NCI-H146 treated with DMSO at 0.1 percent for 48 hours (cell line): ENCODE results near the gene NCAPH2.

Source experiments
- DNase-seq: peaks from one replicate; lab custom pipeline; 2025; ENCODE audit not compliant: unreplicated experiment; lab: John Stamatoyannopoulos, UW

Gene NCAPH2

DNA sequence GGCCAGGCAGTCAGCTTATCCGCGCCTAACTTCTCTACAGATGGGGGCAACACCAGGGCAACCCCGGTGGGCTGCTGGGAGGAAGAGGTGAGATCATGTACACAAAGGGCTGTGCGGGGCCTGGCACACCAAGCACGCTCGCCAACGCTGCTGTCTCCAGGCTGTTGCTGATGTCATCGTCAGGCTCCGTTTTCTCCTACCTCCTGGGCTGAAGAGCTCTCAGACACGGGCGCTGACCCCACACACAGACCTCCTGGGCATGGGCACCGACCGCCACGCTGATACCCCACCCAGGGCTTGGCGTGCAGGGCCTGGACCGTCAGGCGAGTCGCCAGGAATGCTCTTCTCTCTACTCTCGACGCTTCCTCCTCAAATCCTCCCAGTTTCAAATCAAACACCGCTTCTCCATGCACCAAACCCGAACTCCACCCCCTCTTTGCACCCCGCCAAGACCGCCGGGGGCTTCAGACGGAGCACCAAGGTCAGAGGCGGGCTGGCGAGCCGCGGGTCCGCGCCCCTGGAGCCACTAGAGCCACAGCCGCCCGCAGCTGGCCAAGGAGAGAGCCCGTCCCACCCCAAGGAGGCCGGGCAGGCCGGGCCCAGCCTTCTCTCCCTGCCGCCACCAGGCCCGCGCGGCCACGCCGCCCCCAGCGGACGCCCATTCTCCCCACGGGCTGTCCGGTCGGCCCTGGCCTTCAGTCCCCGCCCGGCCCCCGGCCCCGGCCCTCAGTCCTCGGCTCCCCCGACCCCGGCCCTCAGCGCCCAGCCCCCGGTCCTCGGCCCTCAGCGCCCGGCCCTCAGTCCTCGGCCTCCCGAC, 34.0 kb upstream of the NCAPH2 start:
- no peak for DNase-seq

DNA sequence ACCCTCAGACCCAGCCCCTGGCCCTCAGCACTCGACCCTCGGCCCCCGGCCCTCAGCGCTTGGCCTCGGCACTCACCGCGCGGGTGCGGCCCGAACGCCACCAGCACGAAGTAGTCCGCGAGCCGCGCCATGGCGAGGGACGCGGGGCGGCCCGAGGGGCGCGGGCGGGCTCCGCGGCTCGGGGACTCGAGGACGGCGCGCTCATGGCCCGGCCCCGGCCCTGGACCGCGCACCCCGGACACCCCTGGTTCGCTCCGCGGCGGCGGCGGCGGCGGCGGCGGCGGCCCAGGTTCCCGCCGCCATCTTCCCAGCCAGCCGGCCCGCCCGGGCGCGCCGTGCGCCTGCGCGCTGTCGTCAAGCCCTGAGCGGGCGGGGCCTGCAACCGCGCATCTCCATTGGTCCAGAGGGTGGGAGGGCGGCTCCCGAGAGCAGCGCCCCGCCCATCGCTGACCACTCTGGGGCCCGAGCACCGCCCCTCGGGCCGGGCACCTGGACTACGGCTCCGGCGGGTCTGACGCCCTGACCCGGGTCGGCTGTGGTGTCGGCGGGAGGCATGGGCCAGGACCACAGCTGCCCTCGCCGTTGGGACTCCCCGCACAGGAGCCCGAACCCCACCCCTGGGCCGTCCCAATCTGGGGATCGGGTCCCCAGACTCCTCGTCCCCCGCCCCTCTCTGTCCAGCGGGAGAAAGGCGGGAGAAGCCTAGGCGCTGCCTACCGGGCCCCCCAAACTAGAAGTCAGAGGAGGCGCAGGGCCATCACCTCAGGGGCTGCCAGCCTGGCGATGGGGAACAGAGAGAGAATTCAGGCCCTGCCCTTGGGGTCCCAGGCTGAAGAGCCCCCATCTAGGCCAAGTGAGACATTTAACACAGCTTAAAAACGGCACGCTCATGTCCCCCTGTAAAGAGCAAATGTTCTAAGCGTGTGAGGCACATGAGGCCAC, 33.0 kb upstream of the NCAPH2 start, which contains the start of gene SBF1:
TSS of gene SBF1 (minus strand) at position 326 of the 942 bp plus-strand sequence. CDS start at position 131, 195 bp downstream.
- DNase-seq, result peak; percentile 57

DNA sequence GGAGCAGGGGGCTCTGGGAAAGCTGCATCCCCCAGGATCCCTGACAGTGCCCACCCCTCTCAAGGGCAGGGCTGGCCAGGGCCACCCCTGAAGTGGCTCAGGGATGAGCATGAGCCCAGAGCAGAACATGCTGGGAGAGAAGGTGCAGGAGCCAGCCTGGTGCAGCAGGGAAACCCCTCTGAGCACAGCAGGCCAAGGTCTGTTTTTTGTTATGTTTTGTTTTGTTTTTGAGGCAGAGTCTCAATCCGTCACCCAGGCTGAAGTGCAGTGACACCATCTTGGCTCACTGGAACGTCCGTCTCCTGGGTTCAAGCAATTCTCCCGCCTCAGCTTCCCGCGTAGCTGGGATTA, 32.4 kb upstream of the NCAPH2 start:
- DNase-seq, result no peak

DNA sequence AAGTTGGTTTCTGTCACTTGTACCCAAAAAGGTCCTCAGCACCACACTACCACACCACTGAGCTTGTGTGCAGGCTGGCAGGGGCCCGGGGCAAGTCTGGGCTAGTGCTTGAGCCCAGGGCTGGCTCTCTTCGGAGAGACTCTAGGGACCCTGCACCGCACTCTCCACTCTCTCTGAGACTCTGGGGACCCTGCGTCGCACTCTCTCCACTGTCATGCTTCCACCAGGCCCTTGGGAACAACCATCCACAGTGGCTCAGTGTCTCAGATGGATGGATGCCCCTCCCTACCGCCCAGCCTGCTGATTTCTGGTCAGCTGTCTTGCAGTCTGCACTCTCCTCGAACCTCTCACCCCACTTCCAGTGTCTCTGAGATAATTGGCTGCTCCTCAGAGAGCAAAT, 31.2 kb upstream of the NCAPH2 start:
- no peak for DNase-seq

DNA sequence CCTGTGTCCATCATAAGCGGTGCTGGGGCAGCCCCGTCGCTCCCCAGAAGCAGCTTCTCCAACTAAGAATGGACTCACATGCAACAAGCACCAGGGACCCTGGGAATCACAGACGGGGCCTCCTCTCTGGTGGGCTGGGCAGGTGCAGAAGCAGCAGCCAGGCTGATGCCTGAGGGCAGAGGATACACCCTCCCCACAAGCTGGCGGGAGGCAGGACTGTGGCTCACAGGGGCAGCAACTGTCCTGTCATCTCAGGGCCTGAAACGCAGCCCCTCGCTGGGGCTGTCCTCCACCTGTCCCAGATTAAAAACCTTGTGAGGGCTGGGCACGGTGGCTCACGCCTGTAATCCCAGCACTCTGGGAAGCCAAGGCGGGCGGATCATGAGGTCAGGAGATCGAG, 30.1 kb upstream of the NCAPH2 start:
- no peak for DNase-seq

DNA sequence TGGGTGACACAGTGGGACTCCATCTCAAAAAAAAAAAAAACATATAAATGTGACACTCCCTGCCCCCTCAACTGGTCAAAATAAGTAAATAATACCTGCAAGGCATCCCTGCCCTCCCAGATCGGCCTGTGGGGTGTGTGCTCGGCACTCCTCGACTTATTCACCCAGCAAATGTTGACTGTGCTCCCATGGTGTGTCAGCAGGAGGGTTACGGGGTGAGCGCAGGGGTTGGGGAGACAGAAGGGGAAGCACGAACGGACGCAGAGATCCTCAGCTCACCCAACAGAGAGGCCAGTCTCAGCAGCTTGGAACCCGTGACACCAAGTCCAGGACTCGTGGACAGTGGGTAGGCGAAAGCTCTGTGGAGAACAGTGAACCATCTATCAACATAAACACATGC, 28.3 kb upstream of the NCAPH2 start:
- no peak for DNase-seq

DNA sequence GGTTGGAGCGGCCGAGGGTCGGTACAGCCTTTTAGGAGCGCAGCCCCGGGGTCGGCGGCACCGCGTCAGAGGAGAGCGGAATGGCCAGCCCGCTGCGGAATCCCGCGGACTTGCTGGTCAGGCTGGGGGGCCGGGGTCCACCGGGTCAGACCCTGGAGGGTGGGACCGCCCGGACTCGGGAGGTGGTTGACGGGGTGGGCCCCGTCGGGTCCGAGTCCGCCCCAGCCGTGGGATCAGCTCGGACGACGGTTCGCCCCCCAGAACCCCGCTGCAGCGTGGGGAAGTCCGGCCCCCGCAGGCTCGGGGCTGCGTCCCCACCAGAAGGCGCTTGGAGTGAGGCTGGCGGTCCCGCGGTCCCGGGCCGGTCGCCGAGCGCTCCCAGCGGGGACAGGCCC, 27.0 kb upstream of the NCAPH2 start:
- DNase-seq, result no peak

DNA sequence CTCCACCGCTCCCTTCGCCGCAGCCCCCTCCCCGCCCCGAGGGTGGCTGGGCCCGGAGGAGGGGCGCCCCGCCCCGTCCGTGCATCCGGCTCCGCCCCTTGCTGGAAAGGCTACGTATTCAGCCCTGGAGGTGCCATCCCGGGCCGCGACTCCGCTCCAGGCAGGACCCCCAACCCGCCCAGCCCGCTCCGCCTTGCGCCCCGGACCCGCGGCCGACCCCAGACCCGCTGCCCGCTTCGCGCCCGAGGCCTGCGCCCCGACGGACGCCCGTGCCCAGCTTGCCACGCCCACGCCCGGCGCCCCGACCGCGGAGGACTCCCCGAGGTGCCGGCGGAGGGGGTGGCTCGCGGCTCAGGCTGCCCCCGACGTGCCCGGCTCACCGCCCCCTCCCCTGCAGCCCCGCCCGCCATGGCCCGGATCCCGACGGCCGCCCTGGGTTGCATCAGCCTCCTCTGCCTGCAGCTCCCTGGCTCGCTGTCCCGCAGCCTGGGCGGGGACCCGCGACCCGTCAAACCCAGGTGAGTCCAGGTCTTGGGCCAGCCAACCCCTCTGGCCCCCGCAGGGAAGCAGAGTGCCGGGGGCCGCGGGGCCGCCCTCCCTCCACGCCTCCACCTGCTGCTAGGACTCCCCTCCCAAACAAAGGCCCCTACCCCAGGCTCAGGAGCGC, 26.5 kb upstream of the NCAPH2 start, which contains the start of gene ADM2:
TSS of gene ADM2 (plus strand) at position 104 of the 667 bp plus-strand sequence. CDS start at position 409, 305 bp downstream.
- no peak for DNase-seq

DNA sequence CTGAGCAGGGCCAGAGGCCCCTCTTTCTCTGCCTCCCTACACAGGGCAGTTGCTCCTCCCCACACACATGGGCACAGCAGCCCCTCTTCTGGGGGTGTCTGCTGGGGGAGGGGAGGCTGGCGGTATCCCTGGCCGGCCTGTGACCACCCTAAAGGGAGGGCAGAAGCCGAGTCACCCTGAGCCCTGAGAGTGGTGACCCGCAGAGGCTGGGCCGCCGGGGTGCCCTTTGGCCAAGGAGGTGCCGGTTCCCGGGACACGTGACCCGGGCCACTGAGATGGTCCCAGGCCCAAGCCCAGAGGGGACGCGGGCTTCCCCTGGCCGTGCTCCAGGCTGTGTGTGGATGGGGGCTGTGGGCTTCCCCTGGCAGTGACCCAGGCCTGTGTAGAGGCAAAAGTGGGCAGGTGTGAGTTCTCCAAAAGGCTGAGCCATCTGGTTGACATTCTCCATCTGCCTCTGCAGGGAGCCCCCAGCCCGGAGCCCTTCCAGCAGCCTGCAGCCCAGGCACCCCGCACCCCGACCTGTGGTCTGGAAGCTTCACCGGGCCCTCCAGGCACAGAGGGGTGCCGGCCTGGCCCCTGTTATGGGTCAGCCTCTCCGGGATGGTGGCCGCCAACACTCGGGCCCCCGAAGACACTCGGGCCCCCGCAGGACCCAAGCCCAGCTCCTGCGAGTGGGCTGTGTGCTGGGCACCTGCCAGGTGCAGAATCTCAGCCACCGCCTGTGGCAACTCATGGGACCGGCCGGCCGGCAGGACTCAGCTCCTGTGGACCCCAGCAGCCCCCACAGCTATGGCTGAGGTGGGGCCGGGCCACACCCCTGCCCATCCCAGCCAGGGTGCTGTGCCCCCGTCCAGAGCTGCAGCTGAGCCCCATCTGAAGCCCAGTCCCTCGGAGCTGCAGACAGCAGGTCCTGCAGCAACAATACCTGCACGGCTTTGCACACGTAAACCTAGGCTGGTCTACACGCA, 25.6 kb upstream of the NCAPH2 start:
- no peak for DNase-seq

DNA sequence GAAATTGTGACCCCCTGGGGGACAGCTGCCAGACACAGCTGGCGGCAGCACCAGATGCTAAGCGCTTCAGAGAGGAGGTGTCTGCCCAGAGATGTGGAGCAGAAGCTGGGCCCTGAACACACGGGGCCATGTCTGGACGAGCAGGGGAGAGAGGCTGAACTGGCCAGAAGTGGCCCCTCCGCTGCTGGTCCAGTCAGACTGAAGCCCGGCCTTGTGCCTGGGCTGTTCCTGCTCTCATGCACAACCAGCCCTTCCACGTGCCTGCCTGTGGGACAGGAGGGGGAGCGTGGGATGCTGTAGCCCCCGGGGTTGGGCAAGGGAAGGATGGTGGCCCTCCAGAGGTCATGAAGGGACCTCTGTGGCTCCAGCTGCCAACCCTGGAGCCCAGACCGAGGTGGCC, 24.9 kb upstream of the NCAPH2 start:
- DNase-seq, result no peak

DNA sequence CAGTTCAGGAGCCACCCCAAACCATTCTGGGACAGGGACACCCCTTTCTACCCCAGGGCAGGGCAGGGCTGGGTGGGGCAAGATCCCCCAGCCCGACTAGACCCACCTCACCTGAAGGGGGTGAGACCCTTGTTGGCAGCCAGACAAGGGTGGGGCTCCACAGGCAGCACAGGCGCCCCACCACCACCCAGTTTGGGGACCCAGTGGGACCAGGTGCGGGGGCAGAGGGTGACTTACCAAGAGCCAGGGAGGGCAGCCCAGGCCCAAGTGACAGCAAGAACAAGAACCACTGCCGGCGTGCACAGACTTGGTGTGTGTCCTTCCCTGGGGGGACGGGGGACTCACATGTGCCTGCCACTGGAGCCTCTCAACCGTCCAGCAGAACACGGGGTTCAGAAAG, 24.5 kb upstream of the NCAPH2 start:
- no peak for DNase-seq

DNA sequence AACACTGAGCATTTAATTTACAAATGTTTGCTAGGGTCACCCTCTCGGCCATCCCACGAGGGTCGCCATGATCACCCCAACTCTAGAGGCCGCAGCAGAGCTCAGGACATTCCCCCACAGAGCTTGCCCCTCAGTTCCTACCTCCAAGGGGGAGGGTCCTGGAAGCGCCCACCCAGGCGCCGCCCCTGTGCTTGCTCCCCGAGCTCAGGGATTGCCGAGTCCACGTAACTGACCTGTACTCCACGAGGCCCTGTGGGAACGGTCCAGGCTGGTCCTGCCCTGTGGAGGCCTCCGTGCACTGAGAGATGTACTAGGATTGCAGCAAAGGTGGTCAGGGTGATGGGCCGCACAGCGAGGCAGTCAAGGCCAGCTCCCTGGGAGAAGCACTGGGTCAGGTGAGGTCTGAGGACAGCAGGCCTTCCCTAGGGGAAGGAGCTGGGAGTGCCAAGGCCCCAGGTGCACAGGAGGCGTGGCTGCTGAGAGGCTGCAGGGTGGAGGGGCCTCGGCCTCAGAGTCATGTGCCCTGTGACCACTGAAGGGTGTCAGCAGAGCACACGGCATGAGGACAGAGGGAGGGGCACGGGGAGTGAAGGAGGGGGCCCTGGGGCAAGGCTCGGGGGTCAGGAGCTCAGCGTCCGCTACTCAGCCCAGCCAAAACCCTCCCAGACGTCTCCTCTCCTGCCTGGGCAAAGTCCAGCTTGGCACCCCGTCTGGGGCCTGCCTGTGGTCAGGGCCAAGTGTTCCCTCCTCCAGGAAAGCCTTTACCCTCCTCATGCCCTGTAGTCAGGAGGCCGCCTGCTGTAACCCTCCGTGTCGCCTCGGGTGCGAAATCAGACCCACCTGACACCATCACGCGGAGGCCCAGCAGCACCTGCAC, 23.8 kb upstream of the NCAPH2 start:
- no peak for DNase-seq

DNA sequence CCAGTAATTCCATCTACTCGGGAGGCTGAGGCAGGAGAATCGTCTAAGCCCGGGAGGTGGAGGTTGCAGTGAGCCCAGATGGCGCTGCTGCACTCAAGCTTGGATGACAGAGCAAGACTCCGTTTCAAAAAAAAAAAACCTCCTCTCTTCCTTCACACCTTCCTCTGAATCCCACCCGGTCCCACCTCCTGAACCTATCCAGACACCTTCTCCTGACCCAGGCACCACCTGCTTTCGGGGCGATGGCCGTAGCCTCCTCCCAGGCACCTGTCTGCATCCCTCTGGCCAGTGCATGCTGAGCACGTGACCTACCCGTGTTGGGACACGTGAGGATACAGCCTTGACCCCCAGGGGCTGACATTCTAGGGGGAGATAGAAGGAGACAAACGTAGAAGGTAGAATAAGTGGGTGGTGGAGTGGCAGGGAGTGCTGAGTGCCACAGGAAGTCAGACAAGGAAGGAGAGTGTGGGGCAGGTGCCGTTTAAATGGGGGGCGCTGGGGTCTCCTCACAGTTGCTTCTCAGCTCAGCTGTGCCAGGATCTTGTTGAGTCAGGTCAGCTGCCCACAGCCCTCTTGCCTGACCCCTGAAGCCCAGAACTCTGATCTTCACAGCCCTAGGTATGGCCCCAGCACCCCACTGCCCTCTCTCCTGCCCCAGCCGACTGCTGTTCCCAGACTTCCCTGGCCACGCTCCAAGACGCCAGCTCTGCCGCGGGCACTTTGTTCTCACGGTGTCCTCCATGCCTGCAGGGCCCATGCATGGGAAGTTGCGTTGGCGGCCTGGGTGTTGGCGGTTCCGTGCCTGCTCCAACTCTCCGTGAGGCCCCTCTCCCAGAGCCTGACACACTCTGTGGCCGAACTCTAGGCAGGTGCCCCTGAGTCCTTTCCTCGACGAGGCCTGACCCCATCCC, 22.5 kb upstream of the NCAPH2 start:
- DNase-seq, result no peak

DNA sequence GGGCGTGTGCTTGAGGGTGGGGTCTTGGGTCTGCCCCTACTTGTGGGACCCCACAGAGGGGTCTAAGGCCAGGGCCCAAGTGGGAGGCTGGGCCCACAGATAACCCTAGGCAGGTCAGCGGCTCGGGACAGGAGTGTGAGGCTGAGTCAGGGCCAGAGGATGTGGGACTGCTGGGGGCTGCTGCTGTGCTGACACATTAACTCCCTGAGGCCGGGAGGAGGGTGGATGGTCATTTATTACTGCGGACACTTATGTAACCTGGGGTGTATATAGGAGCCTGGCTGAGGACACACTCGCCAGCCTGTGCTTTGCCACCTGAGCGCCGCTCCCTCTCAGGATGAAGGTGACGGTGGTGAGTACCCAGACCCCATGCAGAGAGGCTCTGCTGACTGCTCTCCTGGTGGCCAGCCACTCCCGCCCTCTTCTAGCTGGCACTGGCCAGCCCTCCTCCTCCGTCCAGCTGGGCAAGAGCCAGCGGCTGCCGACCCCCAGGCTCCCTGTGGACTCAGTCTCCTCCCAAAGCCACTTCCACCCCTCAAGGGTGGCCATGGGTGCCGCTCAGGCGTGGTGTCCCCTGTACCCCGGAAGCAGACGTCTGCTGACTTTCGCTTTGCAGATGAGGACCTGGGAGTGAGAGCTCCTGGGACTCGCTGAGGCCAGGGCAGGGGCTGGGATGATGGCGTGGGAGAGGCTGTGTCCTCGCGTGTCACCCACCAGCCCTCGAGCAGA, 21.3 kb upstream of the NCAPH2 start, which contains the start of gene MIOX:
TSS of gene MIOX (plus strand) at position 299 of the 729 bp plus-strand sequence. CDS start at position 338, 39 bp downstream.
- no peak for DNase-seq

DNA sequence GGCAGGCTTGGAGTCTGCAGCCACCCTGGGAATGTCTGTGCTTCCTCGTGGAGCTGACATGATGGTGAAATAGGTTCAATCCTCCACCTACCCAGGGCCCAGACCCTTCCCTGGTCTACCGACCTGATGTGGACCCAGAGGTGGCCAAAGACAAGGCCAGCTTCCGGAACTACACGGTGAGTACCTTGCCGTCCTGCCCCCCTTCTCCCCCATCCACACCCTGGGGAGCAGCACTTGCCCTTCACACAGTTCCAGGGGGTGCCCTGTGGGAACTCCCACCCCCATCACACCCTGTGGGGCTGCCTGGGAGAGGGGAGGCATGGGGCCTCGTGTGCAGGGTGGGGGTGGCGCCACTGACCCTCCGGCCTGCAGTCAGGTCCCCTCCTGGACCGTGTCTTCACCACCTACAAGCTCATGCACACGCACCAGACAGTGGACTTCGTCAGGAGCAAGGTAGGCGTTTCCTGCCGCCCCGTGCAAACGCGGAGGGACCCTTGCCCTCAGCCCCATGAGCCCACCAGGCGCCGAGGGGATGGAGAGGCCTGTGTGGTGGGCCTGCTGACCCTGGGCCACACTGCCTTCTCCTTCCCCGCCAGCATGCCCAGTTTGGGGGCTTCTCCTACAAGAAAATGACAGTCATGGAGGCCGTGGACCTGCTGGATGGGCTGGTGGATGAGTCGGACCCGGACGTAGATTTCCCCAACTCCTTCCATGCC, 20.6 kb upstream of the NCAPH2 start:
- DNase-seq, result no peak

DNA sequence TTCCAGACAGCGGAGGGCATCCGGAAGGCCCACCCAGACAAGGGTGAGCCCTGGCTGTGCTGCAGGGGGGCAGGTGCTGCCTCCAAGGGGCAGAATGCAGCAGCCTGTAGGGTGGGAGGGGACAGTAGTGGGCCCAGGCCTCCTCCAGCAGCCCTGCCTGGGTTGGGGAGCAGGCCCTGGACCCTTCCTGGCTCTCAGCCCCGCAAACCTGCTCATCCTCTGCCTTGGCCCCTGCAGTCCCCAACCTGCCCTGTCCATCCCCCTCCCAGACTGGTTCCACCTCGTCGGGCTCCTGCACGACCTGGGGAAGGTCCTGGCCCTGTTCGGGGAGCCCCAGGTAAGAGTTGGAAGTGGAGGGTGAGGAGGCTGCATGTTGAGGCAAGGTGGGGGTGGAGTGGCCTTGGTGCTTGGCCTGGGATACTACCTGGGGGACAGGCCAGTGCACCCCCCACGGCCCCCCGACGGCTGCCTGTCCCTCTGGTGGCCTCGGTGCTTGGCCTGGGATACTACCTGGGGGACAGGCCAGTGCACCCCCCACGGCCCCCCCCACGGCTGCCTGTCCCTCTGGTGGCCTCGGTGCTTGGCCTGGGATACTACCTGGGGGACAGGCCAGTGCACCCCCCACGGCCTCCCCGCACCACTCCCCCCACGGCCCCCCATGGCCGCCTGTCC, 19.9 kb upstream of the NCAPH2 start:
- no peak for DNase-seq
